NCI-H2107 treated with DMSO at 0.1 percent for 48 hours (cell line): ENCODE measurements around the gene RXRA.
"Not testable (repeated sequence)": the region's sequence is repeated elsewhere in the genome, so short reads cannot be mapped to it uniquely, and the experiment has no call there.

Experiments
- DNase-seq: peaks from one replicate; lab custom pipeline; 2025; ENCODE audit not compliant: unreplicated experiment; lab: John Stamatoyannopoulos, UW

RXRA gene

GRCh38 chr9:134307674-134308638 lies 18.3 kb upstream of the RXRA start:
- DNase-seq = no peak

DNA sequence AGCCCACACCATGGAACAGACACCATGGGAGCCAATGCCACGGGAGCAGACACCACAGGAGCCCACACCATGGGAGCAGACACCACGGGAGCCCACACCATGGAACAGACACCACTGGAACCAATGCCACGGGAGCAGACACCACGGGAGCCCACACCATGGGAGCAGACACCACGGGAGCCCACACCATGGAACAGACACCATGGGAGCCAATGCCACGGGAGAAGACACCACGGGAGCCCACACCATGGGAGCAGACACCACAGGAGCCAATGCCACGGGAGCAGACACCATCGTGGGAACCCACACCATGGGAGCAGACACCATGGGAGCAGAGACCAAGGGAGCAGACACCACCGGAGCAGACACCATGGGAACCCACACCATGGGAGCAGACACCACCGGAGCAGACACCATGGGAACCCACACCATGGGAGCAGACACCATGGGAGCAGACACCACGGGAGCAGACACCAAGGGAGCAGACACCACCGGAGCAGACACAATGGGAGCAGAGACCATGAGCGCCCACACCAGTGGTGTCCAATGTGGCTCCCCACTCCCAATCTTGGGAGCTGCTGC lies 17.5 kb upstream of the RXRA start:
- DNase-seq = not testable (repeated sequence)

DNA sequence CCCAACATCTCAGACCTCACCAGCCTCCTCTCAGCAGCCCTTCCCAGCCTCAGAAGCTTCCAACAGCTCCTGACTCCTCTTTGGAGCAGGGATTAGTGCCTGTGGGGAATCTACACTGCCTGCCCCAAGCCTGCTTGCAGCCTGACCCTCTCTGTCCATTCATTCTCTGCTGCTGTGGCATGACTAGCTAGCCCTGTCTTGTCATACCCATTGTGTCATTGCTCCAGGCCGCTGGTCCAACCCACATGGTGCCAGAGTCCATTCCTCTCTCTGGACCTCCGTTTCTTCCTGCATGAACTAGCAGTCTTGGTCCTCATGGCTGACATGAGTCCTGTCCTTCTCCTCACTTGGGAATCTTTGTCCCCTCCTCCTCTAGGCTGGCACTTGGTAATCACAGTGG lies 12.8 kb upstream of the RXRA start:
- DNase-seq = no peak

GRCh38 chr9:134314039-134314949 lies 12.0 kb upstream of the RXRA start:
- DNase-seq = no peak

DNA sequence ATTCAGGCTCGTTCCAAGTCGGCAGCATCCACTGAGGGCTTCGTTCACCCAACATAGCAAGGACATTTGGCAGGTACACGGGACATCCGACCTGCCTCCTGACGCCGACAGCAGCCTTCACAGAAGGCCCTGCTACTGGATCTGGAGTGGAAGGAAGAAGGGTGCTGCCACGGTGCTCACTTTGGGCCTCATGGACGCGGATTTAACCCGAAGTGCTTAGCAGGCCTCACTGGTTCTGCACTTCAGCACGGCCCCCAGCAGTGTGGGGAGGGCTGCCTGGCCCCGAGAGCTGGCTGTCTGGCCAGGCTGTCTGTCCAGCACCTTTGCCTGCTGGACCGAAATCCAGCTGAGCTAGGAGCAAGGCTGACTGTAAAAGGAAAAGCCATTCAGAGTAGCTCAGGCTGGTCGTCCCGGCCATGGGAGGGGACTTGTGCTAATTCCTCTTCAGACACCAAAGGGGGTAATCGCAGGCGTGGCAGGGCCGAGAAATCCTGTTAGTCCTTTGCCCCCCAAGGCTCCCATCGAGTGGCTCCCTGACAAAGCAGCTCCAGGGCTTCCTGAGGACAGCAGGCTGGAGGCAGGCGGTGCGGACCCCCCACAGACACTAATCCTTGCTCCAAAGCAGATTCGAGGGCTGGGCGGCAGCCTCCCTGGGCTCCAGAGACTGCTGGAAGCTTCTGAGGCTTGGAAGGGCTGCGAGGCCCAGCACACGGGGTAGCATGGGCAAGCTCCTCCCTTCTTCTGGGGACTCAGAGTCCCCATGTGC lies 11.1 kb upstream of the RXRA start:
- DNase-seq = no peak

- DNase-seq = no peak
These were observed 10.4 kb upstream of the RXRA start for GRCh38 chr9:134315716-134316448.

- DNase-seq = no peak
These were observed 9.7 kb upstream of the RXRA start for GRCh38 chr9:134316449-134317160.

DNA sequence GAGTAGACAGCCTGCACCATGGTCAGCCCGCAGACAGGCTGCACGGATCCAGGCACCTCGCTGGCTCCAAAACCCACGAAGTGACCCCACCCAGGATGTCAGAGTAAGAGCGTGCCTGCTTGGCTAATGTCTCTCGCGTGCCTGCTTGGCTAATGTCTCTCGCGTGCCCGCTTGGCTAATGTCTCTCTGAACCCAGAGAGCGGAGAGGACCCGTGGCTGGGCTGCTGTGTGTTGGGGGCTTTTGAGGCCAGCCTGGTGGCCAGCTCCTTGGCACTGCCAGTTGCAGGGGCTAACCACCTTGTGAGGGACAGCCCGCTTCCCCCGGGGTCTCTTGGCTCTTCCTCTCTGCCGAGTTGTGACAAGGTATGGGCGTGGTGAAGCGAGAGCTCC lies 8.9 kb upstream of the RXRA start:
- DNase-seq = no peak

GRCh38 chr9:134317790-134318414 lies 8.4 kb upstream of the RXRA start:
- DNase-seq = no peak

DNA sequence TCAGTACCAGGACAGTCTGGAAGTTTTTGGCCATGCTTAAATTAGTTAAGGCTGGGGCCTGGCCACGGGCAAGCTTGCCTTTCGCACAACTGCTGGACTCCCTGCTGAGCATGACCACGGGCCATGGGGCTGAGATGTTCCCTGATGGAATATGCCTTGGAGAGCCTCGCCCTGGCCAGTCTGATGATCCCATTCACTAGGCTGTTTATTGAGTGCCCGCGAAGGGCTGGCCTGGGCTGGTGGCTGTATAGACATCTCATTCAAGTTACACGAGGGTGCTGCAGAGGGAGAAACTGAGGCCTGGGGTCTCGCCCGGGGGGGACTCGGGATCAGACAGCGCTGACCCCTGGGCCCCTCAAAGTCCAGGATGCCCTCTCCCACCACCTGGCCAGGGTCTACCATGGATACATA lies 7.8 kb upstream of the RXRA start:
- no peak for DNase-seq

GRCh38 chr9:134318941-134319305 lies 7.3 kb upstream of the RXRA start:
- no peak for DNase-seq

- no peak for DNase-seq
These were observed 6.7 kb upstream of the RXRA start for GRCh38 chr9:134319306-134320125.

DNA sequence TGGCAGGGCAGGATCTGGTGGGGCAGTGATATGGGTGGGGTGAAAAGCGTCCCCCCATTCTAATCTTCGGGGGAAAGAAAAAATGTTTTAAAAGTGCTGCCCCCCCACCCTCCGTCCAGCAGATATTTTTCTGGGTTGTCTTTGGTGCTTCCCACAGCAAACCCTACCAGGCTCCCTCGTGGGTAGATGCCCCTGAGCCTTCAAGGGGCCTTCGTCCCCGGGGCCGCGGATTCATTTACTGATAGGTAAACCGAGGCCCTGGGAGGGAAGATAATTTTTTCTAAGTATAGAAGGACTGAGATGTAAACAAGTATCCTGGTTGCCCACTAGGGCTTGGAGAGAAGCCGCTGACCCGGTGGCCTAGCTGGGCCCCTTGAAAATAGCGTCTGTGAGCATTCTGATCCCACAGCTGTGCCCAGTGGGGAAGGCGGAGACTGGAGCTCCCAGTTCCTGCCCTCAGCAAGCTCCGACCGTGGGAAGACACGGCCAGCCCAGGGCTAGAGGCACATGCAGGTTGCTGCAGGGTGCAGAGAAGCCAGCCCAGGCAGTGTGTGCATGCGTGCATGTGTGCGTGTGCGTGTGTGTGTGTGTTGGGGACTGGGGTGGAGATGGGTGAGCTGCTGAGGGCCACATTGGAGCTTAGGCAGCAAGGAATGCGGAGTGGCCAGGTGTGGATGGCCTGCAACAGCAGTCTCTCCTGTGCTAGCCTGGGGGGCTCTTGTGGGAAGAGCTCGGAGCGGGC lies 6.0 kb upstream of the RXRA start:
- no peak for DNase-seq

DNA sequence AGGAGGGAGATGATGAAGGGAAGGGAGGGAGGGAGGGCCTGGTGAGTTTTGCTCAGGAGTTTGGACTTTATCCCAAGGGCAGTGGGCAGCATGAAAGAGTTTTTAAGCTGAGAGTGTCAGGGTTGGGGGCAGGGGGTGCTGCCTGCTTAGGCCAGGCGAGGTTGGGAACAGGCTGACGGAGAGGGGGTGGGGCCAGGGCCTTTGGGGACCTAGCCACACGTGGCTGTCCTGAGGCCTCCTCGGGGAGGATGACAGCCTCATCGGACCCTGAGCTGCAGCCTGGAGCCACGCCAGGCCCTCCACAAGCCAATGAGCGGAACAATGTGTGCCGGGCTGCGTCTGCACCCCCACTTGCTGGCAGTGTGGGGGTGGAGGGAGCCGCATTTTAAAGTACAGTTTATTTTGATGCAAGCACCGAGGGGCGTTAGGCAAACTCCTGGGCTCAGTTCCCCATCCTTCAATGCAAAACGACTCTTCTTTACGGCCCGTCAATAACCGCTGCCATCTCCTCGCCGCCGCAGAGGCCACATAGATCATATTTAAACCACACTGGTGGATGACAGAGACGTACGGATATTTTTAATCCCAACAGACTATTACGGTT lies 5.3 kb upstream of the RXRA start:
- no peak for DNase-seq

GRCh38 chr9:134321531-134321930 lies 4.7 kb upstream of the RXRA start:
- no peak for DNase-seq

DNA sequence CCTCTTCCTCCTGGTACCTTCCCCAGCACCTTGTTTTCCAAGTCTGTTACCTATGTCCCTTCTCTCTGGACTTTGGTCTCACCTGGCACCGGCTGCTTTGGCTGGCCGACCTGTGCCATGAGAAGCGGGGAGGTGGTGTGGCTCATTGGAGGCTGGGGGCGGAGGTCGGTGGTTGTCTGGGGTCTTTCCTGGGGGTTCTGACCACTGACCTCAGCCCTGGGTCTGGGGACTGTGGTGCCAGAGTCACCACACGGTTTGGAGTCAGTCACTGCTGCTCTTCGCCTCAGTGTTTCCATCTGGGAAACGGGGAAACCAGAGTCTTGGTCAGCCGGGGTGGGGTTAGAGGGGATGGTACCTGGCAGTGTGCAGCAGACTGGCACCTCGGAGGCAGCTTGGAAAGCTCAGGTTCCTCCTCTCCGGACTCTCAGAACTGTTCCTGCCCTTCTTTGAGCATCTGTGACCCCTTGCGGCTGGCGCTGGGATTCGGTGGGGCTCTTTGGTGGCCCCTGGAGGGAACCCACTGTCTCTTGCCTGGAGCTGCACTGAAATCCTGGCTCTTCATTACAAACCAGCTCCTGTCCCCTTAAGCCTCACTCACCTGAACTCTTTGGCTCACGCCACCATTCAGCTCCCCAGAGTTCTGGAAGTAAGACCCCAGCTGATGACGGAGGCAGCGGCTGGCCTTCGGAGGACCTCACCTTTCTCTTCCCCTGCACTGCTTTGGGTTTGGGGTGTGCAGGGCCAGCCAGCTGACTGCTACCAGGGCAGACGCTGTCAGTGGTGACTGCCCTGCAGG lies 4.1 kb upstream of the RXRA start:
- DNase-seq = no peak
